Measurements from ENCODE around the gene MMP13.
"Not testable (repeated sequence)": the region's sequence is repeated elsewhere in the genome, so short reads cannot be mapped to it uniquely, and the experiment has no call there.

Gene MMP13

GRCh38 chr11:102985850-102986249 lies 30.3 kb upstream of the MMP13 start:
- TF ChIP-seq CTCF (conservative IDR thresholded peaks at IDR 0.05; ENCODE audit: low read depth, low read length) = no peak
- DNase-seq (ENCODE audit: low read depth) = no peak
- H3K4me3 ChIP-seq (ENCODE audit: low read length) = no peak overlapping the region

- TF ChIP-seq CTCF (conservative IDR thresholded peaks at IDR 0.05; ENCODE audit: low read depth, low read length) = no peak
- H3K4me3 ChIP-seq (ENCODE audit: low read length) = no peak overlapping the region
- DNase-seq (ENCODE audit: low read depth) = no peak
Measured at GRCh38 chr11:102983486-102983885, 28.0 kb upstream of the MMP13 start.

- H3K4me3 ChIP-seq (ENCODE audit: low read length) = no peak overlapping the region
- TF ChIP-seq CTCF (conservative IDR thresholded peaks at IDR 0.05; ENCODE audit: low read depth, low read length) = no peak
- DNase-seq (ENCODE audit: low read depth) = no peak
Measured at GRCh38 chr11:102981324-102981910, 25.9 kb upstream of the MMP13 start.

- H3K4me3 ChIP-seq (ENCODE audit: low read length) = no peak overlapping the region
- peak; percentile 51 for DNase-seq (ENCODE audit: low read depth)
- no peak for TF ChIP-seq CTCF (conservative IDR thresholded peaks at IDR 0.05; ENCODE audit: low read depth, low read length)
Measured at GRCh38 chr11:102974552-102975280, 19.2 kb upstream of the MMP13 start.

- DNase-seq (ENCODE audit: low read depth); H3K4me3 ChIP-seq (ENCODE audit: low read length): not testable (repeated sequence)
Measured at GRCh38 chr11:102973698-102974097, 18.2 kb upstream of the MMP13 start.

GRCh38 chr11:102972853-102973252 lies 17.3 kb upstream of the MMP13 start:
- DNase-seq (ENCODE audit: low read depth) = no peak
- no peak for TF ChIP-seq CTCF (conservative IDR thresholded peaks at IDR 0.05; ENCODE audit: low read depth, low read length)
- H3K4me3 ChIP-seq (ENCODE audit: low read length) = no peak overlapping the region

- TF ChIP-seq CTCF (conservative IDR thresholded peaks at IDR 0.05; ENCODE audit: low read depth, low read length) = no peak
- no peak overlapping the region for H3K4me3 ChIP-seq (ENCODE audit: low read length)
- DNase-seq (ENCODE audit: low read depth) = no peak
Measured at GRCh38 chr11:102971766-102972165, 16.2 kb upstream of the MMP13 start.

Measured in retinal pigment epithelial cell (primary cell).